GM18870 (cell line): ENCODE data around the gene TTLL5.

Experiments used
- ATAC-seq: cut with Tn5 transposase; IDR thresholded peaks from one replicate; pipeline ENCODE4 v1.9.1; 2021; ENCODE audit warnings: moderate library complexity; ENCODE audit not compliant: unreplicated experiment

Gene TTLL5

GRCh38 chr14:75983019-75983358 lies 321.9 kb downstream of the TTLL5 start:
- ATAC-seq = no peak

DNA sequence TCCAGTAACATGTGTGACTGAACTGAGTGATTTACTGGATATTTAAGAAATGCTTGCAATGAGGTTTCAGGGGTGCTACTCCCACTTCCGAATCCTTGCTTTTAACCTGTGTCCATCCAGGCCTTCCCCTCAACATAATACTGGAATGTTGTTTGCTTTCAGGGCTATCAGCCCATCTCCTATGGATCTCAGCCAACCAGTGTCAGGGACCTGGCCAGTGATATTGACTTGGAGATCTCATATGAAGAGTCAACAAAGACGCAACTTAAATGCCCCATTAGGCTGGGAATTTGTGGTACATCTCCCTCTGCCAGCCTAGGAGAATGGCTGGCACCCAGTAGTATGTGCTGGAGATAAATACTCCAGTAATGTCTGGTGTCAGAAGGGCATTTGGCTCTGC lies 323.6 kb downstream of the TTLL5 start:
- no peak for ATAC-seq

GRCh38 chr14:75985618-75986438 lies 324.8 kb downstream of the TTLL5 start, which contains the start of gene IFT43:
Gene IFT43, plus strand, starts transcription at chr14:75985763. Its CDS starts 24 bp downstream, at chr14:75985787.
- peak; percentile 52 for ATAC-seq

- ATAC-seq = no peak
These were observed 325.4 kb downstream of the TTLL5 start for GRCh38 chr14:75986439-75986765.

GRCh38 chr14:75987201-75987970 lies 326.3 kb downstream of the TTLL5 start:
- no peak for ATAC-seq

GRCh38 chr14:75989134-75989533 lies 328.1 kb downstream of the TTLL5 start:
- no peak for ATAC-seq

DNA sequence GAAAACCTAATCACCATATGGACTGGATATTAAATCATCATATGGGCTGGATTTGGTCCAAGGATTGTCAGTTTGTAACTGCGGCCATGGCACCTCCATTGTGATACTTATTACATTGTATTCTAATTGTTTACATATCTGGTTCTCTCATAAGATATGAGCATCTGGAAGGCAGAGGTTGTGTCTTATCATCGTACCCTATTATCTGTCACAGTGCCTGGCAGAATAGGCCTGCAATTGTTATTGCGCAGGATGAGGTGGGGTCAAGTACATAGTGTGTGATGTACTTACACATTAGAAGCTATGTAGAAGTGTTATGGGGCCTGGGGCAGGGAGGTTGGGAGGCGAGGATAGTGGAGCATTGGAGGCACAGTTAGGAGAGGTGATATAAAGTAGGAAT lies 329.3 kb downstream of the TTLL5 start:
- ATAC-seq = no peak

DNA sequence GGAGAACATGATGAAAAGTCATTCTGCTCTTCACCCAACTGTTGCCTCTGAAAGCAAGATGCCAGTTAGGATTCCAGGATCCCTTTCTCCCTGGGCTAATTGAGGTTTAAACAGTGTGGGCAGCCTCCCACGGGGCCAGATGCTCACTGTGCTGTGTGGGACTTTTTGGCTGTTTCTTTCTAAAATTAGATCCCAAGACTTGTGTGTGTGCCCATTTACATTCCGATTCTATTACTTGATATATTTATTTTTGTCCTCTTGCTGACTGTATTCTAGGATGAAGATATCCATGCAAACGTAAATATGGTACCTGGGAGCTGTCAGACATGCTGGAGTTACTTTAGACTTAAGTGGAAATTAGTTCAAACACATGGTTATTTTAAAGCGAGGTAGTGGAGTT lies 330.7 kb downstream of the TTLL5 start:
- ATAC-seq = no peak

DNA sequence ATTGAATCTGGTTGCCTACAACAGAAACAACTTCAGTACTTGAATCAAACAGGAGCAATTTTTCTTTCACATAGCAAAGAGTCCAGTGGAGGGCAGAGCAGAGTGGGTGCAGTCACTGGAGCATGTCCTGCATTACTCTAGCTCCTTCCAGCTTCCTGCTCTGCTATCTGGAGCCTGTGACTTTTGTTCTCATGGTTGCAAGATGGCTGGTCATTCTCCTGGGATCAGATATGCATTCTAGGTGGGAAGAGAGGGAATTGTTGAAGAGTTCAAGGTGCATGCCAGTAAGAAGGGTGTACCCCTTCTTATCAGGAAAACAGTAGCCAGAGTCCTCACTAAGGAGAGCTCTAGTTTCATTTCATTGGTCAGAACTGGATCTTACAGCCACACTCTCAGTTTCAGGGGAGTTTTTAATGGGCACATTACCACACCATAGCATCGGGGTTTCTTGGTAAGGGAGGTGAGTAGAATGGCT lies 332.6 kb downstream of the TTLL5 start:
- peak; percentile 69 for ATAC-seq

DNA sequence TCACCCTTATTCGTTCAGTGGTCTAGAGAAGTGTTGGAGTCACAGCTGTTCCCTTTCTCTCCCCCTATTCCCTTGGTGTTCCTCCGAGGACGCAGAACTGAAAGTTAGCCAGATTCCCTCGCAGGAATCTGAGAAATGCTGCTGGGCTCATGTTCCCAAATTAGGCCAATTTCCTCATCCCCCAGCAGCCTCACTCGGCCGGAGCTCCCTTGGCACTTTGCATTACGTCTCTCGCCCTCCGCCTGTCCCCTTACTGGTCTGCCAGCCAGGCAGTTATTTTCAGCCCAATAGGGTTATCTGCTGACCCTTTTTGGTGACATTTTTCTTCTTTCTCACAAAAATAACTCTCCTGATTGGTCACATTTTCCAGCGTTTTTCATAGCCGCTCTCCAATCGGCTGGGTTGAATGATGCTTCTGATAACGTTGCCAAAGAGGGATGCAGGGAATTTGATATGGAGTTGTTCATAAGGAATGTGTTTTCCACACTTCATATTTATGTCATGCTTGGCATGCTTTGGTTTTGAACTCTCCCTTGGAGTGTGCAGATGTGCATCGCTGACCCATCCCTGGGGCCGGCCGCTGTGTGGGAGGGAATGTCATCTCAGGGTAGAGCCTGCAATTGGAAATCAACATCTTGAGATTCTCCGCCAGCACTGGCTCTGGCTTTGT lies 334.5 kb downstream of the TTLL5 start:
- ATAC-seq = no peak

GRCh38 chr14:75996488-75996887 lies 335.4 kb downstream of the TTLL5 start:
- no peak for ATAC-seq

GRCh38 chr14:75999511-76000190 lies 338.6 kb downstream of the TTLL5 start:
- no peak for ATAC-seq

DNA sequence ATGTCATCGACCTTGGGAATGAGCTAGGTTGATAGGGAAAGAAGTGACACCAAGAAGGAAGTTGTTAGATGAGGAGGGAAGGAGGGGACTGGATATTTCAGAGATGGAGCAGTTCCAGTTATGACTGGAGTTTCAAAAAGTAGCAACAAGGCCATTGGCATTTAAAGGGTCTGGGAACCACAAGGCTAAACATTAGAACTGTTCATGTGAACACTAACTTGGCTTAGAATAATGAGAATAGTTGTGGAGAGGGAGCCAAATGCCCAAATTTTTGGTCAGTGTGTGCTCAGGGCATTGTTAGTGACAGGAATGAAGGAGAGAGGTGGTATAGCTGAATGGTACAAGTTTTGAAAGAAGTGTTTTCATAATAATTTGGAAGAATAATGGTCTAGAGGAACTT lies 341.3 kb downstream of the TTLL5 start:
- ATAC-seq = no peak
